Right hindlimb (tissue), 1 donor: ENCODE measurements around the gene RB1.

Source experiments
- DNase-seq: peaks from one replicate; pipeline ENCODE4 v3.0.0-alpha.2; 2018

RB1 gene

DNA sequence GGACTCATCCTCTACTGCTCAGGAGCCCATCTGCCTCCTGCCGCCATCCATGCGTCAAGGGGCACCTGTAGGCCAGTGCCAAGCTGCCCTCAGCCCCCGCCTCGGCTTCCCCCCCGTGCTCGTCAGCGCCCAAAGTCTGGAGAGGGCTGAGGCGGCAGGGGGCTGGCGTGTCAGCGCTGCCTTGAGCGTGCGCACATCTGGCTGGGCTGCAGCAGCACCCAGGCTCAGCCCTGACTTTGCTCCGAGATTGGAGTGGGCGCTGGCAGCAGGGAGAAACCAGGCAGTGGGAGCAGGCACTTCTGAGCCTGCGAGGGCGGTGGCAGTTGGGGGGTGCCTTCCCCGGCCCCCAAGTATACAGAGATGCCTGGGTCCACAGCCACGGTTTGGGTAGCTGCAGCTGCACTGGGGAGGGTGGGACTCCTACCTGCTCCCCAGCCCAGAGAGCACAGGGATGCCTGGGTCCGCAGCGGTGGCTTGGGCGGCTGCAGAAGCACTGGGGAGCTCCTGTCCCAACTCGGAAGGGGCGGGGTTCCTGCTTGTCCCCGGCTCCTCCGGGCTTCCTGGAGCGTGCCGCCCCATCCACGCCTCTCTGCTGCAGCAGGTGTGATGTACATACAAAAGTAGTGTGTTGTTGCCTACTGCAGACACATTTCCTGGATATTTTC, 154.2 kb downstream of the RB1 start:
- no peak for DNase-seq

GRCh38 chr13:48475230-48475629, 171.7 kb downstream of the RB1 start:
- no peak for DNase-seq

GRCh38 chr13:48476215-48476614, 172.7 kb downstream of the RB1 start:
- DNase-seq = no peak

GRCh38 chr13:48476686-48477085, 173.1 kb downstream of the RB1 start:
- no peak for DNase-seq

- DNase-seq = no peak
Measured at GRCh38 chr13:48477191-48477855, 173.8 kb downstream of the RB1 start.

DNA sequence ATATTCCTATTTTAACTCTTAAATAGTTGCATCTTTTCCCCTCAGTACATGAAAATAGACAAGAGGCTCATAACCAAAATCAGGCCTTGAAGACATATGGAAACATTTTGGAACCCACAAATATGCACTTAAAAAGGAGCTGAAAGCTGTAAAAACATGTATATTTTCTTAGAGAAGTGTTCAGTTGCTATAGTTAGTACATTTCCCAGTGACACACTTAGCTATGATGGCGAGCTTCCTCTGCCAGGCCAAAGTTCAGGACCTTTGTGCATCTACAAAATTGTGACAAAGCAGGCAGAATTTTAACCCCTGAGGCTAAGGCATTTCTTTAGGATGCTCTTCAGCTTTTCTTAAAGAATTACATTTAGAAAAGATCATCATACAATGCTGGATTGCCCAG, 174.8 kb downstream of the RB1 start:
- no peak for DNase-seq

DNA sequence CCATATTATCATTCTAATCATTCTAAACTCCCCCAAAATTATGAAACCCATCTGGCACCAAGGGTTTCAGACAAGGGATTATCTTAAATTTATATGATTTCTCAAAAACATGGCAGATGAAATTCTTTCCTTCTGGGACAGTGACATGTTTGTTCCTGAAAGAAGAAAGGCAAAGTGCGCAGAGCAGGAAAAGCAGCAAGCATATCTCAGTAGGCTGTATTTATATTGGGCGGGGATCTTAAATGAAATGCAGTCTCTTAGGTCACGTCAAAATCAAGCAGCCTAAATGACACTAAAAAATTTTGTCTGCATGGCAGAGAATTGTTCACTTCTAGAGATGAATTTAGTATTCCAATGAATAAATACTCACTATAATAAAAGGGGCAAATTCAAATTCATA, 180.0 kb downstream of the RB1 start:
- DNase-seq = no peak

GRCh38 chr13:48485432-48485831, 181.9 kb downstream of the RB1 start:
- no peak for DNase-seq

DNA sequence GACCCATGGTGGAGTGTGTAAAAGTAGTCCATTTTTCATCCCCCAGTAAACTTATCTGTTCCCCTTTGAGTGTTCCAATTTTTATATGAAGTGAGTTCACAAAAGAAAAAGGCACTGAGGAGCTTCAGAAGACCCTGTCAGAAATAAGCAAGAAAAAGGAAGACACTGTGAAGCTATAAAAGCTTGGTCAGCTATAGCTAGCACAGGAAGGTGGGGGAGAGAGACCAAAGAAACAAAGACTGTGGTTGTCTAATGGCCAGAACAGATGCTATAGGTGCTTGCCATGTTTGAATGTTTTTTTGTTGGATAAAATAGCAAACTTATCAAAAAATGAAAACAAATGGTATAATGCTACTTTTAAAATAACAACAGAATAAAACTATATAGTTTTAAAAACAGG, 182.8 kb downstream of the RB1 start:
- DNase-seq = no peak

DNA sequence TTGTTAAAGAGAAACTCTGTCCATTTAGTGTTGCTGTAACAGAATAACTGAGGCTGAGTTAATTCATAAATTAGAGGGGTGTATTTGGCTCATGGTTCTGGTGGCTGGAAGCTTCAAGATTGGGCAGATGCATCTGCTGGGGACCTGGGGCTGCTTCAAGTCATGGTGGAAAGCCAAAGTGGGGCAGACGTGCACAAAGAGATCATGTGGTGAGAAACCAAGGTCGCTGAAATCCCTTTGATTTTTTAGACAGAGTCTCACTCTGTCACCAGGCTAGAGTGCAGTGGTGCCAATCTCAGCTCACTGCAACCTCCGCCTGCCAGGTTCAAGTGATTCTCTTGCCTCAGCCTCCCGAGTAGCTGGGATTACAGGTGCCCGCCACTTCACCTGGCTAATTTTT, 183.3 kb downstream of the RB1 start:
- DNase-seq = no peak

DNA sequence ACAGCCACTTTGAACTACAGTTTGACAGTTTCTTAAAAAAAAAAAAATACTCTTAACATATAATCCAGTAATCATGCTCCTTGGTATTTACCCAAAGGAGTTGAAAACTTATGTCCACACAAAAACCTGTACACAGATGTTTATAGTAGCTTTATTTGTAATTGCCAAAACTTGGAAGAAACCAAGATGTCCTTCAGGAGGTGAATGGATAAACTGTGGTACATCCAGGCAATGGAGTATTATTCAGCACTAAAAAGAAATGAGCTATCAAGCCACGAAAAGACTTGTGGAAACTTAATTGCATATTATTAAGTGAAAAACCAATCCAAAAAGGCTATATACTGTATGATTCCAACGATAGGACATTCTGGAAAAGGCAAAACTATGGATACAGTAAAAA, 184.4 kb downstream of the RB1 start:
- DNase-seq = no peak

DNA sequence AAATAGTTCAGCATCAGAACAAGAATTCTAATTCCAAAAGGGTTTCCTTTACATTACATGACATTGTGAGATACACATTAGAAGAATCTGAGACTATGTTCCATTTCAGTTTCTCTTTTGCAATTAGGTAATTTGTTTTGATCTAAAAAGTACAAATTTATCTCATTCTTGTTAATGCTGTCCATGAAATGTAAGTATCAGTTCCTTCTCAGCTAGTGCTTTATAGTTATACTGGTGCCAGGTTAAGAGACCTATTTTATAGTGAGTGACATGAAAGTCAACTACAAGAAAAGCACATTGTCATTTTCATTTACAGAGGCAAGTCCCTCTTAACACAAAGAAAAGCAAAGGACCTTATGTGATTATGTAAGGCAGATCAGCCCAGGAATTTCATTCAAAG, 185.4 kb downstream of the RB1 start:
- no peak for DNase-seq

- DNase-seq = no peak
Measured at GRCh38 chr13:48489666-48490065, 186.1 kb downstream of the RB1 start.

DNA sequence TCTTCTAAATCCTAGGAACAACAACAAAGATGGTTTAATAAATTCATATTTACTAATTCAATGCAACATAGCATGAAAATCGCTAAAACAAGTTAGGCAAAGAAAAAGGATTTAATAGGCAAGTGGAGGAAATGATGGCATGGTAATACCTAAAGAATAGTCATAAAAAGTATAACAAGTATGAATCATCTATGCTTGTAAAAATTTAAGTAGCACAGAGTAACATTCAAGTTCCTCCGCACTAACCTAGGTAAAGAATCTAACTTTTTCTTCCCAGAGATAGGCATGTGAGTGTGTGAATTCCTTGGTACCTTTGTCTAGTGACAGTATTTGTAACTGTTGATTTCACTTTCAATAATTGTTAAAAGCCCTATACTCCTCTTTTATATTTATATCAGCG, 186.7 kb downstream of the RB1 start:
- DNase-seq = no peak

DNA sequence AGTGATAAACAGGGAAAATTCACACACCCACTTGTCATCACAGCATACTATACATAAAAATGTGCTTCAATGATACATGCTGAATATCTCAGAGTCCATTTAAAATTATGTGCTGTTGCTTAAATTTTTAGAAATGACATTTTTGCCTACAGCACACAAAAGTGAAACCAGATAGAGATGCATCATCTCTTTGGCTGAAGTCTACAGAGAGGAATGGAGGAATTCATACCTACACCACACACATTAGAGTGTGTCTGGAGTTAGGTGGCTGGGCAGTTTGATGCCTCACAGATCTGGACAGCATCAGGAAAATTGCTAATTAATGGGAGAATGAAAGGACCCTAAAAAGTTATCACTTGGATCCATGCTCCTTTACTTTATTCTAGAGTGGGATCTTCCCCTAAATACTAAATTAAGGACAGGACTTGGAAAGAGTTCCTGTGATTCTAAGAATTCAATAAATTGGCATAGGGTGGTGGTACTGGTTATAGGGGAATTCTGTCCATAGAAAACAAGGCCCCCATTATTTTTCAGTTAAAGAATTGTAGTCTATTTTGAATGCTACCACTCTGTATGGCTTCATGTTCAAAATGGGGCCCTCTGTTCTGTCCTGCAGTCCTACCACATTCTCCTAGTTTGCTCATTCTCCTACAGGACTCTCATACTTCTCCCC, 188.0 kb downstream of the RB1 start:
- DNase-seq = no peak

GRCh38 chr13:48492096-48492440, 188.5 kb downstream of the RB1 start:
- no peak for DNase-seq

DNA sequence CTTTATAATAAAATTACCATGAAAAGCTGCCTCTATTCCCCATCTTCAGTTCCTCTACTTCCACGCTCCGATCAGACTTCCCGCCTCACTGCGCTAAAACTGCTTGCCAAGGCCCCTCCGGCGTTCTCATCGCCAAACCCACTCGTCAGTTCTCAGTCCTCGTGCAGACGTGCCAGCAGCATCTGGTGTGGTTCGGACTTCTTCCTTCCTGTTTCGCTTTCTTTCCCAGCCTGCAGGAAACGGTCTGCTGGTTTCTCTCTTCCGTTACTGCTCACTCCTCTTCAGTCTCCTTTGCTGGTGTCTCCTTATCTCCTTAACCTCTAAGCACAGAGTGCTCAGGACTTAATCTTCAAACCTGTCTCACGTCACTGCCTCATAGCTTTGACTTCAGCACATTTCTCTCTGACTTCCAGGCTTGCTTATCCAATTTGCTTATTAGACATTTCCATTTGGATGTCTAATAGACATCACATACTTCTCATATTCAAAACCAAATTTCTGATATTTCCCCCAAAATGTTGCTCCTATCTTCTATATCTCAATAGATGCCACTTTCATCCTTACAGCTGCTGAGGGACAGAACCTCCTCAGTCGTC, 189.0 kb downstream of the RB1 start:
- peak; percentile 55 for DNase-seq

- no peak for DNase-seq
Measured at GRCh38 chr13:48493066-48493765, 189.7 kb downstream of the RB1 start.

DNA sequence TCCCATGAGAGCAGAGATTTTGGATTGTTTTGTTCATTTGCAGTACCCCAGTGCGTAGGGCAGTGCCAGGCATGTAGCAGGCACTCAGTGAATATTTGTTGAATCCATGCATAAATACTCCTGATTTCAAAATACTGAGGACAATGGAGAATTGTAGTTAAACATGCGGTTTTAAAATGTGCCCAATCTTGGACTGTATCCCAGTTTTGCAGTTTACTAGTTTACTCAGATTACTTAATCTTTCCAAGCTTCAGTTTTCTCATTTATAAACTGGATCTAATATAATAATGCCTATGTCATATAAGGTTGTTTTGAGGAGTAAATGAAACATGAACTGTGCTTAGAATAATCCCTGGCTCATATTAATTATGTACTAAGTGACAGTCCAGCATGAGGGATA, 190.3 kb downstream of the RB1 start:
- DNase-seq = no peak

GRCh38 chr13:48494874-48495273, 191.3 kb downstream of the RB1 start:
- no peak for DNase-seq

GRCh38 chr13:48496271-48497161, 193.0 kb downstream of the RB1 start:
- DNase-seq = no peak

- no peak for DNase-seq
Measured at GRCh38 chr13:48497669-48498068, 194.1 kb downstream of the RB1 start.
